GM12873 (cell line): Measurements from ENCODE around the gene RASA3.

Experiments
- CTCF ChIP-seq: IDR thresholded peaks from 2 replicates; pipeline ENCODE4 v1.5.1; 2012; ENCODE audit warnings: low read depth, mild to moderate bottlenecking, moderate library complexity, low read length, control low read depth; ENCODE audit not compliant: insufficient read depth; ENCODE audit errors: missing control alignments

The RASA3 gene

GRCh38 chr13:114062341-114062740 lies 70.1 kb downstream of the RASA3 start:
- TF ChIP-seq CTCF, result no peak

GRCh38 chr13:114061744-114062143 lies 70.7 kb downstream of the RASA3 start:
- no peak for TF ChIP-seq CTCF

GRCh38 chr13:114061047-114061446 lies 71.4 kb downstream of the RASA3 start:
- no peak for TF ChIP-seq CTCF

- TF ChIP-seq CTCF, result no peak
These were observed 72.2 kb downstream of the RASA3 start for GRCh38 chr13:114059946-114060860.

GRCh38 chr13:114059428-114059827 lies 73.0 kb downstream of the RASA3 start:
- no peak for TF ChIP-seq CTCF

- no peak for TF ChIP-seq CTCF
These were observed 74.2 kb downstream of the RASA3 start for GRCh38 chr13:114058051-114058867.
